ENCODE results near the gene MT1X. TPM values are rescaled to one million over a fixed set of nuclear protein-coding genes. Genes with fewer than 3 reads are reported as not detected.
"Not testable (repeated sequence)": the region's sequence is repeated elsewhere in the genome, so short reads cannot be mapped to it uniquely, and the experiment has no call there.

Gene MT1X
- total RNA-seq, 8 experiments from 2014 or later, result 21.9 to 1,765 (median 42.9) TPM

DNA sequence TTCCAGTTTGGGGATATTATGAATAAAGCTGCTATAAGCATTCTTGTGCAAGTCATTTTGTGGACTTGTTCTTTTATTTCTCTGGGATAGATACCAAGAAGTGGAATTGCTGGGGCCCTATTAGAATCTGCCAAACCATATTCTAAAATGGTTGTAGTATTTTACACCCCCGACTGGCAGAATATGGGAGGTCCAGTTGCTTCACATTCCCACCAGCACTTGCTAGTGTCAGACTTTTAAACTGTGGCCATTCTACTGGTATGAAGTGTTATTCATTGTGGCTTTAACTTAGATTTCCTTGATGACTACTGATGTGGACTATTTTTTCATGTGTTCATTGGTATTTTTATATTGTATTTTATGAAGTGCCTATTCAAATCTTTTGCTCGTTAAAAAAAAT is 29.6 kb downstream of the MT1X start:
- no peak for ATAC-seq (replicated peaks in 6 of 8)
- WGBS, 10 experiments, result 43 to 100% (median 84%) methylated on average over 1 to 2 of the region's 2 CpGs
- H3K4me1 ChIP-seq (replicated peaks in 1 of 2), result no peaks in the 10 kb centered on the region
- in situ Hi-C loops (cut with MboI; ENCODE audit: low pct_unique_long_range_greater_than_20kb in 2 of 9, low sequenced_read_pairs in 9 of 9, unreplicated experiment in 9 of 9), result no loop called here
- no peak overlapping the region for H3K4me3 ChIP-seq
- H3K27ac ChIP-seq, result no peak overlapping the region

DNA sequence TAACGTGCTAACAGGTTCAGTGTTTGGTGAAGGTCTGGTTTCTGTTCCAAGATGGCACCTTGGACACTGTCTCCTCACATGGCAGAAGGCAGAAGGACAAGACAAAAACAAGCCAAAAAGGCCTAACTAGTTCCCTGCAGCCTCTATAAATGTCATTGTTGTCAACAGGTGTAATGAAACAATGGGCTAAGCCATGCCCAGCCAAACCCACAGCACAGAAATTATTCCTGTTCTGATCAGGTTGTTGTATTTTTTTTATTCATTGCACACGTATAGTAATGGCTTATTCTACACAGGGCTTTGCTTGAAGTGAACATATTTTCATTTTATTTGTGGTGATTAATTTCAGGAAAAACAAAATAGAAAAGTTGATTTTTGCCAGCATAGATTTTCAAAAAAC is 31.5 kb downstream of the MT1X start:
- in situ Hi-C loops (cut with MboI; ENCODE audit: low pct_unique_long_range_greater_than_20kb in 2 of 9, low sequenced_read_pairs in 9 of 9, unreplicated experiment in 9 of 9), result no loop called here
- no peak overlapping the region for H3K4me3 ChIP-seq
- no peaks in the 10 kb centered on the region for H3K4me1 ChIP-seq (replicated peaks in 1 of 2)
- no peak for ATAC-seq (replicated peaks in 6 of 8)
- 50 to 100% (median 89%) methylated on average over 1 to 2 of the region's 2 CpGs; no CpG with 5 or more reads in 1 of the 10 experiments for WGBS, 10 experiments
- H3K27ac ChIP-seq, result no peak overlapping the region

DNA sequence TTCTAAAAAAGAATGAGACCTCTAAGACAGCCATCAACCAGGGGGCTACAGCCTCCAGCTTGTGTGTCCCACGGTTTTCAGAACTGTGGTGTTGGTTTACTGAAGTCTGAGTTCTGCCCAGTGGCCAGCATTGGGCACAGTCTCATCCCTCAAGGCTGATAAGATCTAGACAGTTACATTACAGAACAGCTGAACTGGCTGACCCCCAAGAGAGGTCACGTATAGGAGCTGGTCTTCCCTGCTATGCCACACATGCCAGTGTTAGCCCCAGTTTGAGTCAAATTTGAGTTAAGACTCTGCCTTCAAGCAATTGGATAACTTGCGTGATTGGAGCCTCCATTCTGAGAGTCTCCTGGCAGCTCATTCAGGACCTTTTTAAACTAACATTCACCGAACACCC is 32.9 kb downstream of the MT1X start:
- 21 to 100% (median 83%) methylated on average over 1 to 4 of the region's 4 CpGs; no CpG with 5 or more reads in 3 of the 10 experiments for WGBS, 10 experiments
- H3K27ac ChIP-seq, result no peak overlapping the region
- no peak overlapping the region for H3K4me3 ChIP-seq
- in situ Hi-C loops (cut with MboI; ENCODE audit: low pct_unique_long_range_greater_than_20kb in 2 of 9, low sequenced_read_pairs in 9 of 9, unreplicated experiment in 9 of 9), result no loop called here
- no peaks in the 10 kb centered on the region for H3K4me1 ChIP-seq (replicated peaks in 1 of 2)
- ATAC-seq (replicated peaks in 6 of 8), result no peak

DNA sequence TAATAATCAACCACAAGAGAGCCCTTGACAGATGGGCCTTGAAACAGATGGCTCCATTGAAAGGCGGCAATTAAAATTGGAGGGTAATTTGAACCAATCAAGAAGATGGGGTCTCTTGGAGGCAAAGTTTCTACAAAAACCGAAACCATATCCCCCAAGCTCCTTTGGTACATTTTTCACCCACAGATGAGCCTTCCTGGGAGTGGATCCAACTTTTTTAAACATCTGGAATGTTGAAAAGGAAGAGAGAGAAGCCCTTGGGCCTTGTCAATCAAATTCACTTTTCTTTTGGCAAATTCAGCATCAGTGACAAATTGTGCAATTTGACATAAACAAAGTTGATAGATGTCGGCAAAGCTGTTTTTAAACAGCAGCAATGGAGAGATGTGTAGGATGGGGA is 34.5 kb downstream of the MT1X start:
- 31 to 100% (median 73%) methylated on average over 1 to 3 of the region's 3 CpGs; no CpG with 5 or more reads in 1 of the 10 experiments for WGBS, 10 experiments
- ATAC-seq (replicated peaks in 6 of 8), result no peak
- in situ Hi-C loops (cut with MboI; ENCODE audit: low pct_unique_long_range_greater_than_20kb in 2 of 9, low sequenced_read_pairs in 9 of 9, unreplicated experiment in 9 of 9), result no loop called here

DNA sequence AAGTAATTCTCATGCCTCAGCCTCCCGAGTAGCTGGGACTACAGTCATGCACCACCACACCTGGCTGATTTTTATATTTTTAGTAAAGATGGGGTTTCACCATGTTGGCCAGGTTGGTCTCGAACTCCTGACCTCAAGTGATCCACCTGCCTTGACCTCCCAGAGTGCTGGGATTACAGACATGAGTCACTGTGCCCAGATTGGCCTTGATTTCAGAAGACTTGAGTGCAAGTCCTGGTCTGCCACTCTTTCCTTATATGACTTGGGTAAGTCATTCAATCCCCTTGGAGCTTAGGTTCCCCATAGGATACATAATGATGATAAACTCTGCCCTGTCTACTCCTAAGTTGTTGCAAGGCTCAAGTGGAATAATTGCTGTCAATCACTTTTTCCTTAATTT is 35.3 kb downstream of the MT1X start:
- H3K4me3 ChIP-seq; in situ Hi-C loops (cut with MboI; ENCODE audit: low pct_unique_long_range_greater_than_20kb in 2 of 9, low sequenced_read_pairs in 9 of 9, unreplicated experiment in 9 of 9); H3K4me1 ChIP-seq (replicated peaks in 1 of 2); H3K27ac ChIP-seq; ATAC-seq (replicated peaks in 6 of 8): not testable (repeated sequence)
- 40 to 100% (median 100%) methylated on average over 1 of the region's 2 CpGs; no CpG with 5 or more reads in 5 of the 10 experiments for WGBS, 10 experiments

More for the DNA sequence above, 34.5 kb downstream of the MT1X start:
- H3K27ac ChIP-seq, result no peak overlapping the region
- H3K4me3 ChIP-seq, result no peak overlapping the region
- no peaks in the 10 kb centered on the region for H3K4me1 ChIP-seq (replicated peaks in 1 of 2)

DNA sequence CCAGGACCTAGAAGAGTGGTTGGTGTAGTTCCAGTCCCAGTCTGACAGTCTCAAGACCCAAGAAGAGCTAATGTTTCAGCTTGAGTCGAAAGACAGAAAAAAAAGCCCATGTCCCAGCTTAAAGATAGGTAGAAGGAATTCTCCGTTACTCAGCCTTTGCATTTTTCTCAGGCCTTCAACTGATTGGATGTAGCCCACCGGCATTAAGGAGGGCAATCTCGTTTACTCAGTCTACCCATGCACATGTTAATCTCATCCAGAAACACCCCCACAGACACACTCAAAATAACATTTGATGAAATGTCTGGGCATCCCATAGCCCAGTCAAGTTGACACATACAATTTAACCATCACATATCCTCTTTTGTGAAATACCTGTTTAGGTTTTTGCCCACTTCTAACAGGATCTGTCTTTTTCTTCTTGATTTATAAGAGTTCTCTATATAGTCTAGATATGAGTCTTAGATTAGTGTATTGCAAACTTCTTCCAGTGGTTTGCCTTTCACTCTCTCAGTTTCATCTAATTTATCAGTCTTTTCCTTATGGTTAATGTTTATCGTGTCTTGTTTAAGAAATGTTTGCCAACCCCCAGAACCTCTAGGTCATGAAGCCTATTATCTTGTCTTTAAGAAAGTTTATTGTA is 40.1 kb downstream of the MT1X start:
- no peak overlapping the region for H3K27ac ChIP-seq
- in situ Hi-C loops (cut with MboI; ENCODE audit: low pct_unique_long_range_greater_than_20kb in 2 of 9, low sequenced_read_pairs in 9 of 9, unreplicated experiment in 9 of 9), result no loop called here
- 0 to 100% (median 76%) methylated on average over 1 to 5 of the region's 5 CpGs; no CpG with 5 or more reads in 1 of the 10 experiments for WGBS, 10 experiments
- no peak for ATAC-seq (replicated peaks in 6 of 8)
- no peaks in the 10 kb centered on the region for H3K4me1 ChIP-seq (replicated peaks in 1 of 2)
- no peak overlapping the region for H3K4me3 ChIP-seq

DNA sequence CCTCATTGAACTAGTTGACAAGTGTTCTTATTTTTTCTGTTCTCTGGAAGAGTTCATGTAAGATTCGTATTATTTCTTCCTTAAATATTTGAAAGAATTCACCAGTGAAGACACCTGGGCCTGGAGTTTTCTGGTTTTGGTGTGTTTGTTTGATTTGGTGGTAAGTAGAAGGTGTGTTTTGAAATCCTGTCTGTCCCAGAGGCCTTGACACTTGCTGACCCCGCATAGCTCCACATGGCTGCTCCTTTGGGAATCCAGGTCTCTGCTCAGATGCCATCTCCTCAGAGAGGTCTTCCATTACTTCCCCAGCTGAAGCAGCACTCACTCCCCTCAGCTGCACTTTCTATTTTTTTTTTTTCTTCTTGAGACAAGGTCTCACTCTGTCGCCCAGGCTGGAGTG is 41.9 kb downstream of the MT1X start:
- no peak for ATAC-seq (replicated peaks in 6 of 8)
- H3K4me1 ChIP-seq (replicated peaks in 1 of 2), result peaks cover 5 to 7% of the 10 kb centered on the region in 2 donors
- WGBS, 10 experiments, result 27 to 95% (median 82%) methylated on average over 1 to 3 of the region's 3 CpGs; no CpG with 5 or more reads in 3 of the 10 experiments
- in situ Hi-C loops (cut with MboI; ENCODE audit: low pct_unique_long_range_greater_than_20kb in 2 of 9, low sequenced_read_pairs in 9 of 9, unreplicated experiment in 9 of 9), result no loop called here
- H3K27ac ChIP-seq, result no peak overlapping the region
- H3K4me3 ChIP-seq, result no peak overlapping the region

DNA sequence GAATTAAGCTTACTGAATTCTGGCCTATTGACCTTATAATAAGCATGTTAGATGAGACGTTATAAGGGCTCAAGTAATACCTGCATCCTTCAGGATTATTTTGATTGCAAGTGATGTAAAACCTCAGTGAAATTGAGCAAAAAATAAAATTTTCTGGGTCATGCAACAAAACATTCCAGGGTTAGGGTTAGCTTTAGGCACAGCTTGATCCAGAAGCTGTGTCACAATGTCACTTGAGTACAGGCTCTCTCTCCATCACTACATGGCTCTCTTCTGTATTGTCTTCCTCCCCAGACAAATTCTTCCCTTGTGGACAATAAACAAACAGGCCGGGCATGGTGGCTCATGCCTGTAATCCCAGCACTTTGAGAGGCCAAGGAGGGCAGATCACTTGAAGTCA is 44.0 kb downstream of the MT1X start:
- H3K27ac ChIP-seq, result no peak overlapping the region
- H3K4me1 ChIP-seq (replicated peaks in 1 of 2), result peaks cover 12 to 13% of the 10 kb centered on the region in 2 donors
- 30 to 100% (median 89%) methylated on average over 1 to 2 of the region's 2 CpGs; no CpG with 5 or more reads in 1 of the 10 experiments for WGBS, 10 experiments
- no peak for ATAC-seq (replicated peaks in 6 of 8)
- no peak overlapping the region for H3K4me3 ChIP-seq
- in situ Hi-C loops (cut with MboI; ENCODE audit: low pct_unique_long_range_greater_than_20kb in 2 of 9, low sequenced_read_pairs in 9 of 9, unreplicated experiment in 9 of 9), result no loop called here

DNA sequence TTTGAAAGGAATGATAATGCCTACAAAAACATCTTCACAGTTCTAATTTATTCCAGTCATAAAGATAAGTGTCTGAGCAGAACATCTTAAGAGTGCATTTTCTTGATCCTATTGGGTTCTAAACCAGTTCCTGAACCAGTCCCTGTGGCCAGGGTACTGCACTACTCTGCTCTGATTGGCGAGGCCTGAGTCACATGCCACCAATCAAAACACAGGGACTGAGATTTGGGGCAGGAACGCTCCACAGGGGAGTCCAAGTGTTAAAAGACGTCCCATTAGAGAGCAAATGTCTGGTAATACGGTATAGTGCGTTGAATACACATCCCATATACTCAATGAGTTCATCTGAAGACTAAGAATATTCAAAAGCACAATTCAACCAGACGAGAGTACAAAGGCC is 44.7 kb downstream of the MT1X start:
- WGBS, 10 experiments, result 40 to 93% (median 79%) methylated on average over 1 to 6 of the region's 6 CpGs; no CpG with 5 or more reads in 2 of the 10 experiments
- H3K4me1 ChIP-seq (replicated peaks in 1 of 2), result peaks cover 12 to 13% of the 10 kb centered on the region in 2 donors
- no peak overlapping the region for H3K27ac ChIP-seq
- in situ Hi-C loops (cut with MboI; ENCODE audit: low pct_unique_long_range_greater_than_20kb in 2 of 9, low sequenced_read_pairs in 9 of 9, unreplicated experiment in 9 of 9), result no loop called here
- no peak overlapping the region for H3K4me3 ChIP-seq
- ATAC-seq (replicated peaks in 6 of 8), result no peak

DNA sequence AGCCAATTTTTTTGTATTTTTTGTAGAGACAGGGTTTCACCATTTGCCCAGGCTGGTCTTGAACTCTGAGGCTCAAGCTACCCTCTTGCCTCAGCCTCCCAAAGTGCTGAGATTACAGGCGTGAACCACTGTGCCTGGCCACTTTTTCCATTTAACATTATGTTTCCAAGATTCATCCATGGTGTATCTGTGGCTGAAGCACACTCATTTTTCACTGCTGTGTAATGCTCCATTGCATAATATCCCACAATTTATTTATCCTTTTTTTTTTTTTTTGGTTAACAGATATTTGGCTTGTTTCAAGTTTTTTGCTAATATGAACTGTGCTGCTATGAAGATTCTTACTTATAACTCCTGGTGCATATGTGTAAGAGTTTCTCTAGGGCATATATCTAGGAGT is 45.8 kb downstream of the MT1X start:
- in situ Hi-C loops (cut with MboI; ENCODE audit: low pct_unique_long_range_greater_than_20kb in 2 of 9, low sequenced_read_pairs in 9 of 9, unreplicated experiment in 9 of 9), result no loop called here
- WGBS, 10 experiments, result 83 to 100% (median 94%) methylated on average over 1 of the region's 1 CpG; no CpG with 5 or more reads in 6 of the 10 experiments
- ATAC-seq (replicated peaks in 6 of 8), result no peak
- no peak overlapping the region for H3K4me3 ChIP-seq
- no peak overlapping the region for H3K27ac ChIP-seq
- peaks cover 12 to 13% of the 10 kb centered on the region in 2 donors for H3K4me1 ChIP-seq (replicated peaks in 1 of 2)

DNA sequence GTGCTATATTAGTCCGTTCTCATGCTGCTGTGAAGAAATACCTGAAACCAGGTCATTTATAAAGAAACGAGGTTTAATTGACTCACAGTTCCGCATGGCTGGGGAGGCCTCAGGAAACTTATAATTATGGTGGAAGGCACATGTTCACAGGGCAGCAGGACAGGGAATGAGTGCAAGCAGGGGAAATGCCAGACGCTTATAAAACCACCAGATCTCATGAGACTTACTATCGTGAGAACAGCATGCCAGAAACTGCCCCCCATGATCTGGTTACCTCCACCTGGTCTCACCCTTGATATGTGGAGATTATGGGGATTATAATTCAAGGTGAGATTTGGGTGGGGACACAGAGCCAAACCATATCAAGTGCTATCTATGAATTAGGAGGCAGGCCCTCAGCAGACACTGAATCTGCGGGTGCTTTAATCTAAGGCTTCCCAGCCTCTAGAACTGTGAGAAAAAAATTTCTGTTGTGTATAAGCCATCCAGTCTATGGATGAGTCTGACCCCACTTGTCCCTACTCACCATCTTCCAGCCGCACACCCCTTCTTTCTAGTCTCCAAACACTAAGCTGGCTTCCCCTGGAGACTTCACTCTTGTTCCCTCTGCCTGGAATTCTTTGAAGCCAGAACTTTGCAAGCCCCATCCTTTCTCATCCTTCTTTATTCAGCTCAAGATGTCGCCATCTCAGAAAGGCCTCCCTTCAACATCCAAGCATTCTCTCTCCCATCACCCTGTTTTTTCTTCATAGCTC is 46.9 kb downstream of the MT1X start:
- peaks cover 12 to 13% of the 10 kb centered on the region in 2 donors for H3K4me1 ChIP-seq (replicated peaks in 1 of 2)
- in situ Hi-C loops (cut with MboI; ENCODE audit: low pct_unique_long_range_greater_than_20kb in 2 of 9, low sequenced_read_pairs in 9 of 9, unreplicated experiment in 9 of 9), result no loop called here
- H3K27ac ChIP-seq, result peak overlapping the region; percentile 54
- peak; percentile 11 to 36 (median 20) for ATAC-seq (replicated peaks in 6 of 8)
- 23 to 83% (median 49%) methylated on average over 1 to 6 of the region's 8 CpGs for WGBS, 10 experiments
- H3K4me3 ChIP-seq, result peak overlapping the region; percentile 65 to 94 (median 89)

DNA sequence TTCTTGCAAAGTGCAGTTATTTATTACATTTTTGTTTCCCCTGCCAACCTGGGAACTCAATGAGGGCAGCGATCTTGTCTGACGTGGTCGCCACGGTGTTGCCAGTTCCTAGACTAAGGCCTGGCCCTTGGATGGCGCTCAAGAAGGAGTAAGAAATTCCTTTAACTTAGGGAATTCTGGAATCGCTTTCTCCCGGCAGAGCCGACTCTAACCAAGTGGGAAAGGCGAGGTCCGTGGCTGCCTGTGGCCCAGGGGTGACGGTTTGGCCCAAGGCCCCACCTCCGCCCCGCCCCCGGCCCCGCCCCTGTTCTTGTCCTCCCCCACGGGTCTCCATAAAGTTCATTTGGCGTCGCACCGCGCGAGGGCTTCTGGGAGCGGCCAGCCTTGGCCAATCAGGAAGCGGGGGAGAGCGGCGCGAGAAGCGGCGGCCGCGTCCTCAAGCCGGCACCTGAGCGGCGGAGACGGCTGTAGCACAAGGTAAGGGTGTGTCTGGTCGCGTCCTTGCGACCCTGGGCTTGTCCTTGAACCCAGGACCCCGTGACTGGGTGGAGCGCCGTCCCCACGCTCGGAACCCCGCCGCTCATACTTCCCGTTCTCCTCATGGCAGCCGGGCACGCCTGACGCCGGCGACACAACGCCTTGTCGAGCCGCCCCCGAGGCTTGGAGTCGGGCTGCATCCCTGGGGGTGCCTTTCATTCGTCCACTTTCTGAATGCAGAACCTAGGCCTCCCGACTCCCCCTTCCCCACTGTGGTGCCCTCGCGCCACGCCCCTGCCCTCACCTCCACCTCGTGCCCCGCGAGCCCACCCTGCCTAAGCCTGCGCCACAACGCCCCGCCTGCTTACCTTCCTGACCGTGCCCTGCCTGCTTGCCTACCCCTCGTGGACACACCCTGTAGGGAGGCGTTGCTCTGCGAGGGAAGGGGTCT is 47.7 kb downstream of the MT1X start, which contains the start of gene NUP93:
Gene NUP93, plus strand, starts transcription at position 395 of the 928 bp plus-strand sequence. CDS start 18,119 bp downstream, outside the sequence.
- Histone ChIP-seq H3K4me1 (replicated peaks in 1 of 2) (peaks cover 12 to 13% of the 10 kb centered on the region in 2 donors), H3K4me3 (peak within 1 kb of the TSS; percentile 65 to 94 (median 89)), H3K27ac (peak within 1 kb of the TSS; percentile 54)
- peak; percentile 82 to 96 (median 93) for ATAC-seq (replicated peaks in 6 of 8)
- in situ Hi-C loops (cut with MboI; ENCODE audit: low pct_unique_long_range_greater_than_20kb in 2 of 9, low sequenced_read_pairs in 9 of 9, unreplicated experiment in 9 of 9), result no loop called here
- WGBS, 10 experiments, result 0 to 2% (median 0%) methylated on average over 1 to 5 of the region's 70 CpGs; no CpG with 5 or more reads in 3 of the 10 experiments
